GM13977 (cell line): ENCODE results near the gene CGB8.

Experiments
- DNase-seq: peaks from one replicate; pipeline ENCODE4 v3.0.0; 2012; ENCODE audit warnings: low spot score
- CTCF ChIP-seq: IDR thresholded peaks from 2 replicates; pipeline ENCODE4 v1.5.1; 2012; ENCODE audit warnings: mild to moderate bottlenecking, control low read depth; ENCODE audit not compliant: insufficient read depth; ENCODE audit errors: extremely low read depth, missing control alignments
- in situ Hi-C: fragments of 300-500 bp; cut with MboI; formaldehyde crosslinking; loops from one replicate; pipeline ENCODE4 v1.12.0; 2022; ENCODE audit warnings: low sequenced_read_pairs, low pct_unique_long_range_greater_than_20kb, mixed read lengths, inconsistent platforms; ENCODE audit not compliant: unreplicated experiment

Gene CGB8

DNA sequence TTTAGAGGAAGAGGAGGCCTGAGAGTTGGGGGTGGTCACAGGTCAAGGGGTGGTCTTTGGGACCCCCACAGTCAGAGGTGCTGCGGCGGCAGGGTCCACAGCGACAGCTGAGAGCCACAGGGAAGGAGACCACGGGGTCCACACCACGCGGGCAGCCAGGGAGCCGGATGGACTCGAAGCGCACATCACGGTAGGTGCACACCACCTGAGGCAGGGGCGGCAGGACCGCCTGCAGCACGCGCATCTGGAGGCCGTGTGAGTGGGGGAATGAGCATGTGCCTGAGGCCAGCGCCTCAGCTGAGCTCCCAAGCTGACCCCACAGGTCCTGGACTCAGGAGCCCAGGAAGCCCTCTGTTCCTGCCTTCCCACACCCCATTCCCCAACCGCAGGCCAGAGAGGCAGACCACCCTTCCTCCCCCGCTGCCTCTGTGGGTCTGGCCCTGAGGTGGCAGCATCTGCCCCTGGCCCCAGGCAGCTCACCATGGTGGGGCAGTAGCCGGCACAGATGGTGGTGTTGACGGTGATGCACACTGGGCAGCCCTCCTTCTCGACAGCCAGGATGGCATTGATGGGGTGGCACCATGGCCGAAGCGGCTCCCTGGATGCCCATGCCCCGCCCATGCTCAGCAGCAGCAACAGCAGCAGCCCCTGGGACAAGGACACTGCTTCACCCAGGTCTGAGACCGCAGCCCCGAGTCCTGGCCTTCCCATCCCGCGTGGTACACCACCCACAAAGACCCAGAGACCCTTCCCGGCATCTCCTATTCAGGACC is 32.7 kb downstream of the CGB8 start:
- no peak for DNase-seq
- no peak for TF ChIP-seq CTCF
- in situ Hi-C loops, result no loop called here

GRCh38 chr19:49014870-49015255 is 34.0 kb downstream of the CGB8 start:
- DNase-seq, result peak; percentile 8
- in situ Hi-C loops, result no loop called here
- no peak for TF ChIP-seq CTCF

DNA sequence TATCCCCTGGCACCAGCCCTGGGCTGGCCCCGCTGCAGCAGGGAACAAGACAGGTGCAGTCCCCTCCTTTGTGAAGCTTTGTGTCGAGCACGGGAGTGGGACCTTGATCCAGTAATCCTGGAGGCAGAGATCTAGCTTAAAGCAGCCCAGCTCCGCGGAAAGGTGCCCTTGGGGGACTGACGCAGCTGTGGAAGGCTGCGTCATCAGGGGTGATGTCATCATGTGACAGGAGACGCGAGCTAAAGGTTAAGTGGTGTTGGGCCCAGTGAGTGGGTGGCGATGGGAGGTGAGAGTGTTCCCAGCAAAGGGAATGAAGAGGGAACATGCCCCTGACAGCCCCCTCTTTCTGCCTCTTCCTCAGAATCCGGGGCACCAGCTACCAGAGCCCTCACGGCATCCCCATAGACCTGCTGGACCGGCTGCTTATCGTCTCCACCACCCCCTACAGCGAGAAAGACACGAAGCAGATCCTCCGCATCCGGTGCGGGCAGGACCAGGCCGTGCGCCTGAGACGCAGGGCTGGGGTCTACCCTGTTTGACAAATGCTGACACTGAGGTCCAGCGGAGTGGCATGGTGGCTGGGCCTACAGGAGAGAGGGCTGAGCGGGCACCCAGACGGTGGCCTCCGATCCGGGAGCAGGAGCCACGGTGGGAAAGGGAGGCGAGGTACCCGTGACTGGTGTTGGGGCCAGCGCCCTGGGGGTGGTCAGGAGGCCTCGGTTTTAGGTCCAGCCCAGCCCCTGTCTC is 34.6 kb downstream of the CGB8 start:
- in situ Hi-C loops, result no loop called here
- no peak for TF ChIP-seq CTCF

DNA sequence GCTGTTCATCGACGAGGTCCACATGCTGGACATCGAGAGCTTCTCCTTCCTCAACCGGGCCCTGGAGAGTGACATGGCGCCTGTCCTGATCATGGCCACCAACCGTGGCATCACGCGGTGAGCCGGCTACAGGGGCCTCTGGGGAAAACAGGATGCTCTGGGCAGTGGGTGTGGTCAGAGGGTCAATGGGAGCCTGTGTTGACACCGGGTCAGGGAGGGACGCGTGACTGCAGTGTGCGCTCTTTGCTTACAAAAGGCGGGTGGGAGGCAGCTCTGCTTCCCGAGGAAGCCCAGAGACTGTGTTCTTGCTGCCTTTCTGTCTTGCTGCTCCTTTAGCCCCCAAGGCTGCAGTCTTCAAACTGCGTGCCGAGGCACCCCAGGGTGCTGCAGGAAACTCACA is 37.7 kb downstream of the CGB8 start:
- in situ Hi-C loops, result no loop called here
- no peak for TF ChIP-seq CTCF
- no peak for DNase-seq

More for the DNA sequence above, 34.6 kb downstream of the CGB8 start:
- DNase-seq, result no peak

DNA sequence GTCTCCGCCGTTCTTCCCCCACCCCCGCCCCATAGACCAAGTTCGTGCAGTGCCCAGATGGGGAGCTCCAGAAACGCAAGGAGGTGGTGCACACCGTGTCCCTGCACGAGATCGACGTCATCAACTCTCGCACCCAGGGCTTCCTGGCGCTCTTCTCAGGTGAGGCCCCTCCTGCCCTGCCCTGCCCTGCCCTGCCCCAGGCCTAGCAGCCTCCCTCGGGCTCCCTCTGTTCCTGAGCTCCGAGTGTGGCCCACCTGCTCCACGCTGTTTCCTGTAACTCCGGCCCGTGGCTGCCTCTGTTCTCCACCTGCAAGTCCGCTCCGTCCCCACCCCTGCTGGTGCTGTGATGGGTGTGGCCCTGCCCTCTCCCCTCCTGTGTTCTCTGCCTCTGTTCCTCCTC is 38.5 kb downstream of the CGB8 start:
- in situ Hi-C loops, result no loop called here

DNA sequence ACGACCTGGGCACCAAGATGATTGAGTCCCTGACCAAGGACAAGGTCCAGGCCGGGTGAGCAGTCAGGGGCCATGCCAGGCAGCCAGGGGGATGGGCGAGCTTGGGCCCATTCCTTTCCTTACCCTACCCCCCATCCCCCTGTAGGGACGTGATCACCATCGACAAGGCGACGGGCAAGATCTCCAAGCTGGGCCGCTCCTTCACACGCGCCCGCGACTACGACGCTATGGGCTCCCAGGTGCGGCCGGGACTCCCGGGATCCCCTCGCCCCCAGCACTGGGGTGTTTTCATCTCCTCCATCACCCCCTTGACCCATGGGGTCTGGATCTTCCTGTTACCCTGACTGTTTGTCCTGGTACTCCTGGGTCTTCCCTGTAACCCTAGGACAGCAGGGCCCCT is 39.1 kb downstream of the CGB8 start:
- no peak for DNase-seq
- in situ Hi-C loops, result no loop called here
- TF ChIP-seq CTCF, result no peak

More for the DNA sequence above, 38.5 kb downstream of the CGB8 start:
- TF ChIP-seq CTCF, result no peak
- no peak for DNase-seq
